ENCODE results near the gene TUB. TPM values are rescaled to one million over a fixed set of nuclear protein-coding genes. Genes with fewer than 3 reads are reported as not detected.

TUB gene
- total and polyA plus RNA-seq, 2 of the 8 experiments (the other 6 are each of a cell fraction or from before 2014, with no cell fraction given) = 15.3 to 31.3 TPM

- ChIA-PET POLR2A (ENCODE audit: partially characterized antibody) (interaction anchor here (1.4 to 3.9 kb wide), 5 partner anchors 8 to 92 kb away, joined by 4 to 15 read pairs (median 8); no protein-coding TSS in a partner anchor), CTCF (ENCODE audit: partially characterized antibody) (interaction anchor here (0.7 to 30.2 kb wide), 25 partner anchors 9 to 1280 kb away, joined by 3 to 1283 read pairs (median 8); partner anchors contain the start of gene TUB)
- Histone ChIP-seq H3K27me3 (replicated peaks in 1 of 4; ENCODE audit: control insufficient read depth in 3 of 4, extremely low read depth in 1 of 4, insufficient read depth in 3 of 4, low read length in 3 of 4) (no peaks in the 10 kb centered on the region; a peak in 1 of 7 replicates), H2BK15ac (ENCODE audit: low read length) (no peak overlapping the region), H3K56ac (replicated peaks; ENCODE audit: insufficient read length, low read depth, low read length) (no peak overlapping the region), H3K27ac (ENCODE audit: low read depth, low read length) (no peak overlapping the region), H3K14ac (ENCODE audit: insufficient read length) (no peak overlapping the region), H3K79me2 (ENCODE audit: control insufficient read depth in 1 of 2, insufficient read depth in 2 of 2, low read length in 2 of 2) (peaks cover 0 to 13% of the 10 kb centered on the region in 2 experiments; a peak in 2 of 4 replicates), H2BK12ac (ENCODE audit: low read depth, low read length) (no peak overlapping the region), H3K79me1 (ENCODE audit: low read depth, low read length) (peaks cover 9% of the 10 kb centered on the region; the same call in 1 of the 2 replicates), H4K8ac (ENCODE audit: extremely low read depth, insufficient read depth, low read length) (no peak overlapping the region), H2AFZ (ENCODE audit: low read length) (no peak overlapping the region), H2BK20ac (ENCODE audit: low read length) (no peak overlapping the region), H3K9me3 (ENCODE audit: insufficient read depth in 2 of 2, low read depth in 1 of 2, low read length in 1 of 2) (no peaks in the 10 kb centered on the region), H3K4me1 (replicated peaks in 1 of 4; ENCODE audit: control insufficient read depth in 3 of 4, insufficient read depth in 4 of 4, low read length in 3 of 4) (peaks cover 1 to 6% (median 3%) of the 10 kb centered on the region in 4 experiments; a peak in 4 of 7 replicates), H3K36me3 (ENCODE audit: control insufficient read depth in 2 of 4, insufficient read depth in 4 of 4, low read length in 3 of 4) (peaks cover 0 to 5% (median 2%) of the 10 kb centered on the region in 4 experiments; a peak in 5 of 8 replicates), H3K4me3 (ENCODE audit: extremely low read depth in 1 of 4, insufficient read depth in 2 of 4, low read depth in 3 of 4, low read length in 4 of 4) (no peak overlapping the region), H3K23me2 (ENCODE audit: low read depth, low read length) (no peaks in the 10 kb centered on the region), H3K9ac (replicated peaks in 1 of 4; ENCODE audit: extremely low read depth in 1 of 4, low read depth in 3 of 4, low read length in 3 of 4) (no peak overlapping the region), H4K5ac (ENCODE audit: insufficient read length, low read depth, low read length) (no peak overlapping the region), H2BK5ac (ENCODE audit: low read depth, low read length) (no peak overlapping the region), H3K18ac (ENCODE audit: extremely low read depth, low read length) (no peak overlapping the region), H2AK5ac (ENCODE audit: low read depth, low read length) (no peak overlapping the region), H2BK120ac (replicated peaks; ENCODE audit: low read depth, low read length) (no peak overlapping the region), H3K4me2 (ENCODE audit: insufficient read depth in 1 of 2, low read depth in 2 of 2, low read length in 2 of 2) (no peak overlapping the region), H4K91ac (replicated peaks; ENCODE audit: insufficient read length, low read length) (no peak overlapping the region), H4K20me1 (replicated peaks in 1 of 2; ENCODE audit: control insufficient read depth in 1 of 2, insufficient read depth in 2 of 2, low read length in 2 of 2) (peaks cover 6 to 30% of the 10 kb centered on the region in 2 experiments), H3K4ac (replicated peaks; ENCODE audit: insufficient read length, low read depth, low read length) (no peak overlapping the region), H3K23ac (ENCODE audit: insufficient read length) (no peak overlapping the region)
- WGBS, 2 experiments (ENCODE audit: extremely low coverage in 1 of 2, insufficient coverage in 1 of 2, insufficient read length in 1 of 2, insufficient replicate concordance in 2 of 2, low coverage in 1 of 2, low lambda C conversion rate in 2 of 2, missing lambda C conversion rate in 1 of 2) = 82% methylated on average over 5 of the region's 5 CpGs; no CpG with 5 or more reads in 1 of the 2 experiments
- DNase-seq (ENCODE audit: low read depth in 1 of 2, low spot score in 2 of 2) (no peak), FAIRE-seq (no peak)
- TF ChIP-seq KDM5A (IDR thresholded peaks at IDR 0.05; ENCODE audit: low read length) (no peak), TBP (IDR thresholded peaks at IDR 0.05; ENCODE audit: low read depth, low read length) (no peak), MAFK (IDR thresholded peaks at IDR 0.05; ENCODE audit: low read depth, low read length) (no peak), SIN3A (conservative IDR thresholded peaks at IDR 0.05 in 1 of 2, IDR thresholded peaks at IDR 0.05 in 1 of 2; ENCODE audit: low read depth in 1 of 2, low read length in 2 of 2) (no peak), HDAC6 (IDR thresholded peaks at IDR 0.05; ENCODE audit: low read depth, low read length) (no peak), ATF2 (IDR thresholded peaks at IDR 0.05; ENCODE audit: low read length) (no peak), FOSL1 (IDR thresholded peaks at IDR 0.05; ENCODE audit: insufficient read depth, low read depth, low read length) (no peak), SIRT6 (IDR thresholded peaks at IDR 0.05; ENCODE audit: low read length) (no peak), JUND (IDR thresholded peaks at IDR 0.05; ENCODE audit: low read length) (no peak), SUZ12 (IDR thresholded peaks at IDR 0.05; ENCODE audit: low read length) (no peak), TAF7 (optimal IDR thresholded peaks at IDR 0.05; ENCODE audit: borderline replicate concordance, low read depth, low read length) (no peak), SIX5 (IDR thresholded peaks at IDR 0.05; ENCODE audit: low read depth, low read length) (no peak), CHD2 (IDR thresholded peaks at IDR 0.05; ENCODE audit: low read length) (no peak)
Observed at GRCh38 chr11:8091721-8092120, 10.7 kb downstream of the TUB start.
